Panc1 (cell line): ENCODE results near the gene TNFAIP6. TPM values are rescaled to one million over a fixed set of nuclear protein-coding genes. Genes with fewer than 3 reads are reported as not detected.
"Not testable (repeated sequence)": the region's sequence is repeated elsewhere in the genome, so short reads cannot be mapped to it uniquely, and the experiment has no call there.

Experiments used
- ATAC-seq: fragments of 200-7000 bp; cut with Tn5 transposase; 2 replicates; pipeline ENCODE4 v1.9.1; 2020; ENCODE audit warnings: mild to moderate bottlenecking, moderate library complexity
- BruUV-seq: library from RNA; stranded (reverse); fragments of 400-500 nt; replicated peaks from 2 replicates; lab custom pipeline; 2021; lab: Mats Ljungman, UMichigan
- CTCF ChIA-PET: fragments of 300-600 bp; sonication (Branson Sonifier 250); formaldehyde crosslinking; loops from one replicate; lab custom pipeline; 2022; ENCODE audit warnings: antibody characterized with exemption; lab: Charles Lee
- POLR2A ChIA-PET: fragments of 300-600 bp; sonication (Branson Sonifier 250); formaldehyde crosslinking; loops from one replicate; lab custom pipeline; 2022; ENCODE audit warnings: antibody characterized with exemption; lab: Charles Lee
- DNase-seq: peaks from one replicate; pipeline ENCODE4 v3.0.0-alpha.2; 2010; ENCODE audit warnings: low read depth, low spot score
- H3K27ac ChIP-seq: 2 replicates; pipeline ENCODE4 v1.5.1; 2011; ENCODE audit warnings: mild to moderate bottlenecking, low read length, inconsistent platforms
- H3K27me3 ChIP-seq: fragments of 200-500 bp; sonication (Bioruptor generic); 2 replicates; pipeline ENCODE4 v1.6.0; 2014; ENCODE audit warnings: low read length, inconsistent platforms; ENCODE audit not compliant: control insufficient read depth, insufficient read depth
- H3K36me3 ChIP-seq: fragments of 200-500 bp; sonication (Bioruptor generic); 2 replicates; pipeline ENCODE4 v1.5.1; 2014; ENCODE audit warnings: inconsistent platforms, mild to moderate bottlenecking, low read length, moderate library complexity; ENCODE audit not compliant: control insufficient read depth, insufficient read depth
- H3K4me1 ChIP-seq: 2 replicates; pipeline ENCODE4 v1.5.1; 2011; ENCODE audit warnings: inconsistent platforms, mild to moderate bottlenecking, low read length, moderate library complexity; ENCODE audit not compliant: control insufficient read depth, insufficient read depth
- H3K4me3 ChIP-seq, 2 experiments: 2 replicates each; pipeline ENCODE4 v1.5.1; 2011 to 2012; ENCODE audit warnings: low read depth in 2 of 2, low read length in 2 of 2, mild to moderate bottlenecking in 2 of 2, inconsistent platforms in 1 of 2, moderate library complexity in 1 of 2
- H3K9me3 ChIP-seq: fragments of 200-500 bp; sonication (Bioruptor generic); 2 replicates; pipeline ENCODE4 v1.5.1; 2014; ENCODE audit warnings: low read depth, mild to moderate bottlenecking, inconsistent platforms, low read length, moderate library complexity; ENCODE audit not compliant: control insufficient read depth, insufficient read depth
- CTCF ChIP-seq: fragments of 450-650 bp; IDR thresholded peaks from 2 replicates; pipeline ENCODE4 v1.5.1; 2017; ENCODE audit warnings: mild to moderate bottlenecking
- POLR2AphosphoS5 ChIP-seq: IDR thresholded peaks from 2 replicates; pipeline ENCODE4 v1.6.1; 2012; ENCODE audit warnings: mild to moderate bottlenecking, low read depth, low read length, moderate library complexity
- SIN3A ChIP-seq: IDR thresholded peaks from 2 replicates; pipeline ENCODE4 v1.6.1; 2012; ENCODE audit warnings: low read depth, mild to moderate bottlenecking, low read length, moderate library complexity, borderline replicate concordance; ENCODE audit not compliant: insufficient read depth
- TCF7L2 ChIP-seq: IDR thresholded peaks from 2 replicates; pipeline ENCODE4 v1.6.1; 2011; ENCODE audit warnings: mild to moderate bottlenecking, low read depth, low read length, inconsistent platforms
- in situ Hi-C: cut with HindIII; loops from 2 replicates; pipeline ENCODE4 v1.10.0; 2016; ENCODE audit warnings: low sequenced_read_pairs, low pct_unique_long_range_greater_than_20kb
- intact Hi-C: fragments of 100-400 bp; cut with micrococcal nuclease; formaldehyde crosslinking; loops from one replicate; pipeline ENCODE4 v1.10.0; 2022; ENCODE audit not compliant: unreplicated experiment
- total RNA-seq: library from RNA; stranded (reverse); gene quantifications from one replicate; pipeline ENCODE4 v1.2.1, GENCODE V29; 2021; ENCODE audit not compliant: unreplicated experiment
- TF ChIP-seq, protein P1 (sequence below), 2 experiments: IDR thresholded peaks; 2 replicates each; pipeline ENCODE4 v1.6.1; 2011 to 2012; ENCODE audit warnings: low read depth in 2 of 2, control low read depth in 1 of 2, low read length in 1 of 2, mild to moderate bottlenecking in 1 of 2, moderate library complexity in 1 of 2; ENCODE audit not compliant: insufficient read depth in 1 of 2

The TNFAIP6 gene
- total RNA-seq, 1 experiment from 2014 or later = not detected

DNA sequence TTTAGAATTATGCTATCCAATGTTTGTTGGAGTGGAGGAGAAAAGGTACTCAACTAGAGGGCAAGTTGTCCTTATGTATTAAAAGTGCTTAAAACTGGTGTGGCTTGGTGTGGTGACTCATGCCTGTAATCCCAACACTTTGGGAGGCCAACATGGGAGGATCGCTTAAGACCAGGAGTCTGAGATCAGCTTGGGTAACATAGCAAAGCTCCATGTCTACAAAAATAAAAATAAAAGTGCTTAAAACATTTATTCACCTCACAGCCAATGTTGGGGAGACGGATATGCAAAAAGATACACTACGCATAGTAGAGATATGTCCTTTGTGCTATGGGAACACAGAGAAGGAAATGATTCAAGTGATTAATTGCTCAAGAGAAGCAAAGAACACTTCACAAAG lies 19.3 kb upstream of the TNFAIP6 start:
- H3K4me3 ChIP-seq = no peak overlapping the region
- no TSS peak for BruUV-seq
- POLR2A ChIA-PET = no interaction called here
- ATAC-seq = no peak
- no peak overlapping the region for H3K27ac ChIP-seq
- no peaks in the 10 kb centered on the region for H3K36me3 ChIP-seq
- TF ChIP-seq SIN3A (no peak), POLR2AphosphoS5 (no peak), CTCF (no peak), TCF7L2 (no peak)
- TF ChIP-seq, protein P1, sequence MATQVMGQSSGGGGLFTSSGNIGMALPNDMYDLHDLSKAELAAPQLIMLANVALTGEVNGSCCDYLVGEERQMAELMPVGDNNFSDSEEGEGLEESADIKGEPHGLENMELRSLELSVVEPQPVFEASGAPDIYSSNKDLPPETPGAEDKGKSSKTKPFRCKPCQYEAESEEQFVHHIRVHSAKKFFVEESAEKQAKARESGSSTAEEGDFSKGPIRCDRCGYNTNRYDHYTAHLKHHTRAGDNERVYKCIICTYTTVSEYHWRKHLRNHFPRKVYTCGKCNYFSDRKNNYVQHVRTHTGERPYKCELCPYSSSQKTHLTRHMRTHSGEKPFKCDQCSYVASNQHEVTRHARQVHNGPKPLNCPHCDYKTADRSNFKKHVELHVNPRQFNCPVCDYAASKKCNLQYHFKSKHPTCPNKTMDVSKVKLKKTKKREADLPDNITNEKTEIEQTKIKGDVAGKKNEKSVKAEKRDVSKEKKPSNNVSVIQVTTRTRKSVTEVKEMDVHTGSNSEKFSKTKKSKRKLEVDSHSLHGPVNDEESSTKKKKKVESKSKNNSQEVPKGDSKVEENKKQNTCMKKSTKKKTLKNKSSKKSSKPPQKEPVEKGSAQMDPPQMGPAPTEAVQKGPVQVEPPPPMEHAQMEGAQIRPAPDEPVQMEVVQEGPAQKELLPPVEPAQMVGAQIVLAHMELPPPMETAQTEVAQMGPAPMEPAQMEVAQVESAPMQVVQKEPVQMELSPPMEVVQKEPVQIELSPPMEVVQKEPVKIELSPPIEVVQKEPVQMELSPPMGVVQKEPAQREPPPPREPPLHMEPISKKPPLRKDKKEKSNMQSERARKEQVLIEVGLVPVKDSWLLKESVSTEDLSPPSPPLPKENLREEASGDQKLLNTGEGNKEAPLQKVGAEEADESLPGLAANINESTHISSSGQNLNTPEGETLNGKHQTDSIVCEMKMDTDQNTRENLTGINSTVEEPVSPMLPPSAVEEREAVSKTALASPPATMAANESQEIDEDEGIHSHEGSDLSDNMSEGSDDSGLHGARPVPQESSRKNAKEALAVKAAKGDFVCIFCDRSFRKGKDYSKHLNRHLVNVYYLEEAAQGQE (IDR thresholded peaks at IDR 0.05; ENCODE audit: insufficient read depth in 1 of 2, low read depth in 2 of 2, low read length in 1 of 2) = no peak
- in situ Hi-C loops = no loop called here
- no peaks in the 10 kb centered on the region for H3K9me3 ChIP-seq
- H3K4me1 ChIP-seq = no peaks in the 10 kb centered on the region
- intact Hi-C loops = no loop called here
- H3K27me3 ChIP-seq = no peaks in the 10 kb centered on the region
- CTCF ChIA-PET = no interaction called here
- no peak for DNase-seq

DNA sequence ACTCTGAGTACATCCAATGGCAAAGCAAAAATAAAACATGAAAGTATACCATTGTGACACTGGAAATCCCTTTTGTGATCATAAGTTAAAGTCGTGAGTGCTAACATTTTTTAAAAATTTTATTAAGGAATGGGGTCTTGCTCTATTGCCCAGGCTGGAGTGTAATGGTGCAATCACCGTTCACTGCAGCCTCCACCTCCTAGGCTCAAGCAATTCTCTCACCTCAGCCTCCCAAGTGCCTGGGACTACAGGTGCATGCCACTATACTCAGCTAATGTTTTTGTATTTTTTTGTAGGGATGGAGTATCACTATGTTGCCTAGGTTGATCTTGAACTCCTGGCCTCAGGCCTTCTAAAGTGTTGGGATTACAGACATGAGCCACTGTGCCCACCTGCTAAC lies 14.3 kb upstream of the TNFAIP6 start:
- intact Hi-C loops (no loop called here), in situ Hi-C loops (no loop called here)
- ATAC-seq = no peak
- BruUV-seq = no TSS peak
- no peak for DNase-seq
- TF ChIP-seq SIN3A (no peak), CTCF (no peak)
- no peaks in the 10 kb centered on the region for H3K9me3 ChIP-seq
- no peak overlapping the region for H3K4me3 ChIP-seq
- ChIA-PET POLR2A (no interaction called here), CTCF (no interaction called here)
- no peaks in the 10 kb centered on the region for H3K4me1 ChIP-seq
- no peaks in the 10 kb centered on the region for H3K36me3 ChIP-seq
- H3K27me3 ChIP-seq = no peaks in the 10 kb centered on the region
- no peak overlapping the region for H3K27ac ChIP-seq

- H3K27me3 ChIP-seq, BruUV-seq, H3K9me3 ChIP-seq, H3K36me3 ChIP-seq, H3K4me1 ChIP-seq, ATAC-seq, DNase-seq, in situ Hi-C loops, H3K4me3 ChIP-seq, H3K27ac ChIP-seq, intact Hi-C loops, CTCF ChIA-PET, POLR2A ChIA-PET: not testable (repeated sequence)
These were observed 13.2 kb upstream of the TNFAIP6 start for GRCh38 chr2:151344191-151344590.
